SKM-1 treated with dmso at 0.1 percent for 144 hours (cell line): ENCODE results near the gene ITPR1.

Experiments
- DNase-seq: peaks from one replicate; lab custom pipeline; 2025; ENCODE audit not compliant: unreplicated experiment; lab: John Stamatoyannopoulos, UW

ITPR1 gene

DNA sequence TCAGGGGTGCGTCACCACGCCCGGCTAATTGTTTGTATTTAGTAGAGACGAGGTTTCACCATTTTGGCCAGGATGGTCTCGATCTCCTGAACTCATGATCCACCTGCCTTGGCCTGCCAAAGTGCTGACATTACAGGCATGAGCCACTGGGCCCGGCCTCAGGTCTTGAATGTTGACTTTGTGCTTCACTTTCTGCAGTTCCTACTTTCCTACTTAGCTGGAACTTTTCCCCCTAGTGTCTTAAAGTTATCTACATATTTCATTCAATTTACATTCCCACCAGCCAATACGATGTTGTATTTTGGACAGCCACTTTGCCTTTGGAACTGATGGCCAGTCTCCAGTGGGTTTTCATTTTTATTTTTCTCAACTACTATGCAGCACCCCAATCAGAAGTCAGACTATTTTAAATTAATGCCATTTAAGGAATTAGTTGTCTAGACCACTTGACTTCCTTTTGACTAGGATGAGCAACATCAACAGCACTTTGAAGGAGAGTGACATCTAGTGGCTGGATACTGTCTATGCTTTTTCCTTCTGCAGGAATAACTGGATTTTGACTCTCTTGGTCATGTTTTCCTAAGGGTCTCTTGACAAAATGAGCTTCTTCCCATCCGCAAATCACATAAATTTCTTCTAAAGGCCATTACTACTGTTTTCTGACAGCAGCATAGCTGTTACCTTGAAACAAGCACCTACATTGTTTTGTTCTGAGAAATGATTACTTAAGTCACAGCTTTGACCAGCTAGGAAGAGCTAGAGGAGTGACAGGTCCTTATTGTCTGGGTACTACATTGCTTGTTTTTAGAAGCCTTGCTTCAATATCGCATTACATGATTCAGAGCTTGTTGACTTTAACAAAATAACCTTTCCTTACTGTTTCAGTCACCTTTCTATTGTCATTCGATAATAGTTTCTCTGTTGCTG is 140.2 kb downstream of the ITPR1 start:
- peak; percentile 73 for DNase-seq

DNA sequence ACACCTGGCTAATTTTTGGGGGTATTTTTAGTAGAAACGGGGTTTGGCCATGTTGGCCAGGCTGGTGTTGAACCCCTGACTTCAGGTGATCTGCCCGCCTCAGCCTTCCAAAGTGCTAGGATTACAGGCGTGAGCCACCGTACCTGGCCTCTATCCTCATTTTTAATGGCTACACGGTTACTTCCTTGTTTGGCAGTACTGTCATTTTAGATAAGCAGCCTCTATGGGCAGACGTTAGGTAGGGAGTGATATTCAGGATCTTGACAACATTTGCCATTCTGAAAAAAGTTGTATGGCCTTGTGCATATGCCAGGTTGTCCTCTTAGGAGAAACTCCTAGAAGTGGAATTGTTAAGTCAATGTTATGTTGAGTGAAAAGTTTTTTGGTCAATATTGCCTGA is 141.7 kb downstream of the ITPR1 start:
- DNase-seq = no peak

DNA sequence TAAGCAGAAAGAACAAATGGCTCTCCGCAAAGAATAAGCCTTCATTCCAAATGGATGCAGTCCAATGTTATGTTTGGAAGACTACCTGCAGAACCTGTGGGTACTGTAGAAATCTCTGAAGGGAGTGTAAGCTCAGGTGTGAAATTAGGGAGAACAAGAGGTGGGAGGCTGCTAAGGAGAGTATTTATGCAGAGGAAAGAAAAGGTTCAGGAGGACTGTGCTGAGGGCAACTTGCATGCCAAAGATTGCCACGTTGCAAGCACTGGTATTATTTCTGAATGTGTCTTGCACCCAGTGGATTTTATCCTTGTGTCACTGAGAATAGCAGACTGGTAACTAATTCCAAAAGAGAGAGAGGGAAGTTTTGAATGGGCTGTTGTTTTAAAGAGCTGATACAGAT is 144.1 kb downstream of the ITPR1 start:
- DNase-seq = no peak

DNA sequence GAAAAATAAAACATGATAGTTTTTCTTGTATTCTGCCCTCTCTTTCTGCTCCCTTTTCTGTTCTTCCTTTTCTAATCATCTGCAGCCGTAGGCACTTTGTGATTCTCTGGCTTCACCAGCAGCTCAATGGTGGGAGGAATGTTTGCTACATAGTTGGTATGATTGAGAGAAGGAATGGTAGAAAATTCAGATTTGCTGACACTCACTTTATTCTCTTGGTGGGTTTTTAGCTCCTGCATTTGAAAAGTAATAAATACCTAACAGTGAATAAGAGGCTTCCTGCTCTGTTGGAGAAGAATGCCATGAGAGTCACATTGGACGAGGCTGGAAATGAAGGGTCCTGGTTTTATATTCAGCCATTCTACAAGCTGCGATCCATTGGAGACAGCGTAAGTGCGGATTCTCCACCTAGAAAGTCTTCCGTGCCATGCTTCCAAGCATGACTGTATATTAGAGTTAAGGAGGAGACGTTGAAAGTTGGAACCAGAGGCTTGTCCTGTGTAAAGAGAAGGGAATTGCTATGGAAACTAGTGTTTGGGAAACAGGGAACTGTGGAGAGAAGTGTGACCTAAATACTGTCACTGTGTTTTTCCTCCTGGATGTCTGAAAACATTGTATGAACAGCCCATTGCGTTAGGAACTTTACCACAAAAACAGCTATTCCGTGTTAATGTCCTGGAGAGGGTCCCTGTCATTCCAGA is 148.9 kb downstream of the ITPR1 start:
- no peak for DNase-seq

DNA sequence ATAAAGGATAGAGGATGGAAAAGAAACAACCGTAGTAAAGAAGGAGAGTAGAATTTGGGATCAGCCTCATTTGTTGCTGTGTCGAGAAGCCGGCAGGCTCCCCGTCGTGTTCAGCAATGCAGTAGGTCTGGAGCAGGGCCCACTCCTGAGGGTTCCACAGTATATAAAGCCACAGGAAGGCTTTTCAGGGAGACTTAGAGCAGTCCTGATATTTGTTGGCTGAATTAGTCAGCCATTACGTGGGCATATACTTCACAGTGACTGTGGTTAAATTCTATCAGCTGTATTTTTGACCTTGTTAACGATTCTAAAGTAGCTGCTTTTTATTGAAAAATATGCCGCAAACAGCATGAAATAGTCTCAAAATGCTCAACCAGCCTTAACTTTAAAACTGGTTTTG is 149.5 kb downstream of the ITPR1 start:
- no peak for DNase-seq

DNA sequence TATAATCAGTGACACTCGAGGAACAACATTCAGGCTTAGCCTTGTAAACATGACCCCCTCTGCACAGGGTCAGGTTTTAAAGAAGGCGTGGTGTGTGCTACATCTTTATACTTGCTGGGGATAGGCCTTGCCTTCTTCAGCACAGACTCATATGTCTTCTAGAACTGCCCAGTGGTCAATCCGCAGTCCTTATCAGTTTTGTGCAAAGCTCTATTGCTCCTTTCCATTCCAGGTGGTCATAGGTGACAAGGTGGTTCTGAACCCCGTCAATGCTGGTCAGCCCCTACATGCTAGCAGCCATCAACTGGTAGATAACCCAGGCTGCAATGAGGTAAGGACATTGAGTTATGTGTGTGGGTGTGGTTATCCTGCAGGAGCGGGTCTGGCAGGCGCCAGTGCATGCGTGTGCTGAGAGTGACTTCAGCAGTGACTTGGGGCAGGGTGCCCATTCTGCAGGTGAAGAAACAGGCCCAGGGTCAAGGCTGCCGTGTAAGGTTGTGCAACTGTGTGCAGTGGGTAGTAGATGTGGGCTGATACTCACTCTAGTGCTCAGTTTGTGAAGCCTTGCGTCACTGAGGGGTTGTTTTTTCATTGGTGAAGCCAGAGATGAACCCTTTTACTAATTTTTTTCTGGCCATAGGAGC is 150.9 kb downstream of the ITPR1 start:
- no peak for DNase-seq

DNA sequence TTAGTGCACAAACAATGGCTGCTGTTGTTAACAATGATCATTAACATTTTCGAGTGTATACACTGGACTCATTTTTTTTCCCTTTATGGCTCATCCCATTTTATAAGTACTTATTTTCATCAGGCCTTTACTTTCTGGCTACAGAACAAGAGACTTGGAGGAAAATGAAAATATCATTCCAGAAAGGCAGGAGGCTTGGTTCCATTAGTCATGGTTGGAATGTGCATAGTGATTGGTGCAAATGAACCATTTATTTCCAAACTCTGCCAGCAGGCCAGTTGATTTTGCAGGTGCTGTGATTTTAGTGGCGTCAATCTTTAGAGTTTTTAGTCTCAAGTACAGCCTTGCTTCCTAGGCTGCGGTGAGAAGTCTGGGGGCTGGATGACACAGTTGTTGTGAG is 151.8 kb downstream of the ITPR1 start:
- DNase-seq = no peak

DNA sequence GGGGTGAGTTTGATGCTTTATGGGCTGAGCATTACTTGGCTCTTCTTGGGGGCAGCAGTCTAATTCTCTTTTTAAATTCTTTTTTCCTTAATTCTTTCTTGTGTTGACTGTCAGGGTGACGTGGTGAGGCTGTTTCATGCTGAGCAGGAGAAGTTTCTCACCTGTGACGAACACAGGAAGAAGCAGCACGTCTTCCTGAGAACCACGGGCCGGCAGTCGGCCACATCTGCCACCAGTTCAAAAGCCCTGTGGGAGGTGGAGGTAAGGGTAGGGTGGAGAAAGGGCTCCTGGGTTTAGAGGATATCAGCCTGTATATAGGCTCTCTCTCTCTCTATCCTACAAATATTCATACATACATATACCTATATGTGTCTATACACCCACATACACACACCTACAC is 152.3 kb downstream of the ITPR1 start:
- DNase-seq = no peak

DNA sequence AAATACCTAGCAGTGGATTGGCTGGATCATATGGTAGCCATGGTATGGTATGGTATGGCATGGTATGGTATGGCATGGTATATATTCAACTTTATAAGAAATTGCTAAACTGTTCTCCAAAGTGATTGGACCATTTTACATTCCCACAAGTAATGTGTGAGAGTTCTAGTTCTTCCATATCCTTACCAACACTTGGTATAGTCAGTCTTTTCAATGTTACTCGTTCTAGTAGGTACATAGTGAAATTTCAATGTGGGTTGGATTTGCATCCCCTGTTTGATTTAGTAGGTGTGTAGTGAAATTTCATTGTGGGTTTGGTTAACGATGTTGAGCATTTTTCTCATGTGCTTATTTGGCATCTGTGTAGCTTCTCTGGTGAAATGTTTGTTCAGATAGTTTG is 154.3 kb downstream of the ITPR1 start:
- no peak for DNase-seq

DNA sequence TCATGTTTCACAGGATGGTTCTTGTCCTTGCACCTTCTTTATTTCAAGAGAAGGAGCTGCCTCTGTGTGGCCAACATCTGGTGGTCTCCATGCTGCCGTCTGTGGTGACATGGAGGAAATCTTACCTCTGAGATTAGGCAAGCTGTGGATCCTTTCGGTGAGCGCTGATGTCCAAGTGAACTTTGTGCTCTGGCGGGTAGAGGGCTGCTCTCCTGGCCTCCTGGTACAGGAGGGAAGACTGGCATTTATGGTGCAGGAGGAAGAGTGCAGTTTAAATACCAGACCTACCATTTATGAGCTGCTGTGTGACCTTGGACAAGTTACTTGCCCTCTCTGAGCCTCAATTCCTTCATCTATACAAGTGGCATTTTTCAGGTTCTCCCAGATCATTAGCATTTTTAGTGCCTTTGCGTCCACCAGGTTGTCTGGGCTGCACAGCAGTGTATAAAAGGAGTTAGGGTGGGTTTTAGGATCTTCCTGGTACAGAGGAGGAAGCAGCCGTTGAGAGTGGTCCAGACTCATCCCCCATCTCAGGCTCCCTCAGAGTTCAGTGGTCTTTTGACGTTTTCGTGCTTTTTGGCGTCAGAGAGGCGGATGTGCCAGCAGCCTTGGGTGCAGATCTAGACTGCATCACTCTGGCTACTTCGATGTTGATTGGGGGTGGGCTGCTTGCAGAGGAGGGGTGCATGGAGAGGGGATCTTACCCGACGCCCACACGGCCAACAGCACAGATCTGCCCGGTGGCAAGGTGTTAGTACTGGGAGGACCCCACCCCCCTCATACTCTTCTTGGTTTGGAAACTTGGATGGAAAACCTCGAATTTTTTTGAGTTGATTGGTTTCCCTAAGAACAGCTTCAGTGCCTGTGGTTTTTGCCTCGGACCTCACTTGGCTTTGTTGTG is 162.2 kb downstream of the ITPR1 start:
- DNase-seq = no peak

DNA sequence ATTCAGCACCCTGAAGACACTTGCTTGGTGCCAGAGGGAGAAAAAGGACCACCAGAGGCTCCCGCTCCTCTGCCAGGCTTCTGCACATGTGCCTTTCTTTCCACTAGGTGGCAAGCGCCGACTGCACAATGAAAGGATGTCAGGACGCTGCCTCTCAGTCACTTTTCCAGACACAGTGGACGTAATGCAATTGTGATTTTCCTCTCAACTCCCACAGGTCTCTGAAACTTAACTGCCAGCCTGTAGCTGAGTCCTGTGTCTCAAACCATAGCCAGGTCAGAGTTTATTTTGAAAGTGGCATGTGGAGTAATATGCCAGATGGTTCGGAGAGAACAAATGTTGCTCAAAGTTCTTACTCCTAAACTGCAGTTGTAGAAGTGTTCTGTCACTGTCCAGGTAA is 162.9 kb downstream of the ITPR1 start:
- DNase-seq = no peak

DNA sequence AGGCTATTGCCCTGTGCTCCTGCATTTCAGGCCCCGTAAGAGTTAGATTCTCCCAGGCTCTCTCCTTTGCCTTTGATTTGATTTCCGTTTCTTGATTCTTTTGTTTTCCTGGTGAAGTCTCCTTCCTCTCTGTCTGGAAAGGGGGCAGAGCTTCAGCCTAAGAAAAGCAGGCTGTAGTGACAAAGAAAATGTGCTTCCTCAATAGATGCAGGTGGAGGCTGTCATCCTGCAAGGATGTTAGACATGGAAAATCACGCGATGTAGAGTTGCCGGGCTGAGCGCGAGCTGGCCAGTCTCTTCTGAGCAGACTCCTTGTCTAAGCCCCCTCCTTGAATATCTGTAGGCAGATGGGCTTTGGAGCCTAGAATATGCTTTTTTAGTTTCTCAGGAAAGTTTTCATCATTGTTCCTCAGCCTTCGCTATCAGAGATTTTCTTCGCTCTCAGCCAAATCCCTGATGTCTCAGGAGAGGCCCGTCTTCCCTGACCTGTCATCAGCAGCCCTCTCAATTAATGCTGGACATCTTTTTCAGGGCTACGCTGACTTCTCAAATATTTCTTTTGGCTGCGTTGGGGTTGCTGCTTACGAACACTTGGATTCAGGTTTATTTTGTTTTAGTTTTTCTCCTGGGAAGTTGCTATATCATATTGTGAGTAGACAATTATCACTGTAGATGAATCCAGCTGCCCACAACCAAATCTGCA is 163.6 kb downstream of the ITPR1 start:
- DNase-seq = no peak

DNA sequence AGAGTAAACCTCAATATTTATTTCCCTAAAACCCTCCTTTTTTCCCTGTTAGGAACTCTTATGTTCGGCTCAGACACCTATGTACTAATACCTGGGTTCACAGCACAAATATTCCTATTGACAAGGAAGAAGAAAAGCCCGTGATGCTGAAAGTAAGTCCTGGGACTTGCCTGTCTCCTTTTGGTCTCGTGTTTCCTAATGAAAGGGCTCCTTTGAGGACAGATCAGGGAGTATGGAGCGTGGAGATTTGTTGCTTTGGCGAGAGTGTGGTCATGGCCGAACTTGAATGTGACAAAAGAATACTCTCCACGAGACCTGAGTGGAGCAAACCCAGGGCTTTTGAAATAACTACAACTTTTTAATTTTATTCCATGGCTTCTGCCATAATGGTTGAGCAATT is 167.8 kb downstream of the ITPR1 start:
- DNase-seq = no peak

DNA sequence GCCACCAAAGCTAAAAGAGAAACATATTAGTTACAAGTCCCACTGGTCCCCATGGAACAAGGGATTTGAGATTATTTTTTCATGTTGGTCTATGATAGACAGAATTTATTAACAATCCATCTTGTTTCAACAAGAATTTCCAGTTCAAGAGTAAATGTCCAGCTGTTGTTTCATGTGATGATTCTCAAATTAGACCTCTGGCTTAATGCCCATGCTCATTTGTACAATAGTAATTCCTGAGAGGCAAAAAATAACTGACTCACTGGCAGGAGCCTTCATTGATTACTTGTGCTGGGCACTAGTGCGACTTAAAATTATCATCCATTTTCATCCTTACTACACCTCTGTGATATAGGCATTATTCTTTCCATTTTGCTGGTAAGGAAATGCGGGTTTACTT is 171.3 kb downstream of the ITPR1 start:
- DNase-seq = no peak

DNA sequence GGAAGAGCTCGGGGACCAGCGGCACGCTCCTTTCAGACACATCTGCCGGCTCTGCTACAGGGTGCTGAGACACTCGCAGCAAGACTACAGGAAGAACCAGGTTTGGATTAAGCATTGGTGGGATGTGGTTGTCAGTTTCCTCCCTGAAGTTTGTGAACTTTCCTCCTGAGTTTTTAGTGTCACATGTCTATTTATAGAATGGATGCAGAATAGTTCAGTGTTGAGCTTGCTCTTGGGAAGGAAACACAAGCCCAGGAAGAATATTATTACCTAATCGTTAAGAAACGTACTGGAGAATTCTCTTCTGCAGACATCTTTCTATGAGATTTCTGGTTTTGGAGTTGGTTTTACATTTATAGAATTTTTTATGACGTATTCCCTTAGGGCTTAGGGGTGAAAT is 172.0 kb downstream of the ITPR1 start:
- DNase-seq = no peak

DNA sequence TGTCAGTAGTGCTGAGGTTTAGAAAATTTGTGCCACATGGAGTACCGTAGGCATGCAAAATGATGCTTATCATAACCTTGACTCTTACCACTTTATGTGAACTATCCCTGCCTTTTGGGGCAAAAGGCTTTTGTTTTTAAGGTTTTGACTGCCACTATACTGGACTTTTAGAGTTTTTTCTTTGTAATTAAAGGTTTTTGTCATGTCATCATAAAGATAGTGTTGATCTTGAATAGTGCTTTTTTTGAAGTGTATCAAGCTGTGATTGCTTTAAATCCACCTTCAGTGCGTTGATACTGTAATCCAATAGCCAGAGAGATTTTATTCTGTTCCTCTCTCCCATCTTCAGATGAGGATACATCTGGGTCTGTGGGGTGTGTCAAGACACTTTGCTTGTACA is 172.9 kb downstream of the ITPR1 start:
- no peak for DNase-seq

DNA sequence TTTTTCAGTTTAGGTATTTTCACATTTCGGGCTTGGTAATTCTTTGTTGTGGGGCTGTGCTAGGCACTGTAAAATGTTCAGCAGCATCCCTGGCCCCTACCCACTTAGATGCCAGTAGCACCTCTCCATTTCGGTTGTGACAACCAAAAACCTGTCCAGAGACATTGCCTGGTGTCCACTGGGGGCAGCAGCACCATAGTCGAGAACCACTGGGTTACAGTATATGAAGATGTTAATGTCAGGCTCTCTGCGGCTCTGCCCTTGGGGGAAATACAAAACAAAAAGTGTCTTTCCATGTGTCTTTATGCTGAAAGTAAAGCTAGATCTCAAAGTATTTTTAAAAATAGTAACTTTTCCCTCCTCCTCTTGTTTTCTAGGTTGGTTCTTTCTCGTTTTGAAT is 177.2 kb downstream of the ITPR1 start:
- DNase-seq = peak; percentile 4

DNA sequence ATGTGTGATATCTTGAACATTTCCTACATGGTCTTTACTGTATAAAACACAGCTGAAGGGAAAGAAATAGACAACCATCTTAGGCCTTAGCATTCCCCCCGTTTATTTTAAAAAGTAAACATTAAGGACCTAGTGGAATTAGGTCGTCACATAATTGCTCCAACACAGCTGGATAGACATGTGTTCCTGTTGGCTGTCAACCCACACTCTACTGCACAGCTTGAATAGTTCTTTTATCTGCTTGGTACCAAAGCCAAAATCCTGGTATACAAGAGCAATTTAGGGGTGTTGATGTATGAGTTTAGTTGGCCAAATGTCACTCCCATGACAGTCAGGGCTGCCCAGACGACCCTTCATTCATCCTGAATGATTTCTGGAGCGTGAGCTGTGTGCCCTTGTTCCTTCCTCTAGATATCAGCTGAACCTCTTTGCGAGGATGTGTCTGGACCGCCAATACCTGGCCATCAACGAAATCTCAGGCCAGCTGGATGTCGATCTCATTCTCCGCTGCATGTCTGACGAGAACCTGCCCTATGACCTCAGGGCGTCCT is 179.7 kb downstream of the ITPR1 start:
- no peak for DNase-seq

DNA sequence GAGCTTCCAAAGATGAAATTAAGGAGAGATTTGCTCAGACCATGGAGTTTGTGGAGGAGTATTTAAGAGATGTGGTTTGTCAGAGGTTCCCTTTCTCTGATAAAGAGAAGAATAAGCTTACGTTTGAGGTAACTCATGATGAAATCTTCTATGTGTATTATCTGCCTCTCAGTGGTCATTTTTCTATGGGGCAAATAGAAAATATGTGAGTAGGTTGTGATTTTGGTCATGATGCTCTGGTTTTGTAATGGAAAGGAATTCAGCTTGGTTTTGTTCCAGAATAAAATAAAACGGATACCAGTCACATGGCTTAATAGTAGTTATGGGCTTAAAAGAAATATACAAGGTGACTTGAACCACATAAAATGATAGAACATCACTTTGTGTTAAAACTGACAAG is 181.1 kb downstream of the ITPR1 start:
- DNase-seq = no peak

DNA sequence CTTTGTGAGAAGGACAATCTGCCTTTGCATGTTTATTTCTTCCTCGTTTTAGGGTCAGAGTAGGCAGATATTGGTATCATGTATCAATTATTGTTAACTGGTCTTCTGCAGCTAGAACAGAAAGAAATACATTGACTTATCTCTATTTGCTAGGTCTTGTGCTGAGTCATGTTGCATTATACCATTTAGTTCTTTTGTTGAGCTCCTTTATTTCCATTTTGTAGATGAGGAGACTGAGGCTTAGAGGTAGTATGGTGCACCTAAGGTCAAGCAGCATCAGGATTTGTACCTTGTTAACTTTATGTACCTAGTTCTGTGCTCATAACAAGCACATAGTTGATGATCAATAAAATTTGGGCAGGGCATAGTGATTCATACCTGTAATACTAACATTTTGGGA is 182.6 kb downstream of the ITPR1 start:
- DNase-seq = no peak
